ENCODE measurements around the gene TTC13. TPM values are rescaled to one million over a fixed set of nuclear protein-coding genes. Genes with fewer than 3 reads are reported as not detected.

The TTC13 gene
- total RNA-seq, 2 donors from 2014 or later = 12.1 to 12.2 TPM

DNA sequence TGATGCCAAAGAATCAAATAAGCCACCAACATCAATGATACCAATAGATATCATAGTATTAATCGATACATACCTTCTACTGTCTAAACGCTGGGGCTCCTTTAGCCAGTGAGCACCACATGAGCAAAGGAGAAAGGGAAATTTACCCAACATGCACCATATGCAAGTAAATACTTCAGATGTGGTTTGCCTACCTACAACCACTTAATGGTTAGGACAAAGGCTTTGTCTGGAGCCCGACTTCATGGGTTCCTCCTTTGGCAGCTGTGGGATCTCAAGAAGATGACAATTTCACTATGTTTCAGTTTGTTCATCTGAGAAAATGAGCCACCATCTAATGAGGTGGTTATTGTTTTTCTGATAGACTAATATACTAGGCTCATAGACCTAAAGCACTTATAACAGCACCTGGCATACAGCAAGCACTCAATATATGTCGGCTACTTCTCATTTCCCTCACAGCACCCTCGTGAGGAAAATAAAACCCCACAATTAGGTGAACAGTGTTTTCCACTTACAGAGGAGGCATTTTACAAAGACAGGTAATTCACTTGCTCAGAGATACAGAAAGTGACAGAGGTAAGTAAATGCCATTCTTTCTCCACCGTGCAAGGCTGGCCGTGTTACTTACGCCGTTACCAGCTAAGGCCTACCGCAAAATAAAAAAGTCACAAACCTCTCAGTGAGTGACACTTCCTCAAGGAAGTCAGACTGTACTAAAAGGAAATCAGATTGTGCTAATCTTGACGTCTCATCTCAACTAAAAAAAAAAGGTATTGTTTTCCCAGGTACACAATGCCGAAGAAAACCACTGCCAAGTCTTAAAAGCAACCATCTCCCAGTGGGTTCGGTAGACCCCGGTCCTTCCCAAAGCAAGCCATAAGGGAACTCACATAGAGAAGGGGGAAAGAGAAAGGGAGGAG is 1.6 kb downstream of the TTC13 start:
- no peaks in the 10 kb centered on the region for H3K36me3 ChIP-seq
- peak overlapping the region in 1 of 2 donors; percentile 10 for H3K27ac ChIP-seq
- H3K4me3 ChIP-seq = peak overlapping the region in 1 of 2 donors; percentile 74
- H3K9me3 ChIP-seq = no peaks in the 10 kb centered on the region
- no peak for DNase-seq (ENCODE audit: low spot score)
- peaks cover 4% of the 10 kb centered on the region for H3K4me1 ChIP-seq (replicated peaks)
- intact Hi-C loops (cut with DNase I) = no loop called here
- no peaks in the 10 kb centered on the region for H3K27me3 ChIP-seq (replicated peaks; ENCODE audit: insufficient read depth)
- TF ChIP-seq POLR2AphosphoS5 (IDR thresholded peaks at IDR 0.05) (no peak), POLR2A (IDR thresholded peaks at IDR 0.05) (no peak)
- TF ChIP-seq, protein P1, sequence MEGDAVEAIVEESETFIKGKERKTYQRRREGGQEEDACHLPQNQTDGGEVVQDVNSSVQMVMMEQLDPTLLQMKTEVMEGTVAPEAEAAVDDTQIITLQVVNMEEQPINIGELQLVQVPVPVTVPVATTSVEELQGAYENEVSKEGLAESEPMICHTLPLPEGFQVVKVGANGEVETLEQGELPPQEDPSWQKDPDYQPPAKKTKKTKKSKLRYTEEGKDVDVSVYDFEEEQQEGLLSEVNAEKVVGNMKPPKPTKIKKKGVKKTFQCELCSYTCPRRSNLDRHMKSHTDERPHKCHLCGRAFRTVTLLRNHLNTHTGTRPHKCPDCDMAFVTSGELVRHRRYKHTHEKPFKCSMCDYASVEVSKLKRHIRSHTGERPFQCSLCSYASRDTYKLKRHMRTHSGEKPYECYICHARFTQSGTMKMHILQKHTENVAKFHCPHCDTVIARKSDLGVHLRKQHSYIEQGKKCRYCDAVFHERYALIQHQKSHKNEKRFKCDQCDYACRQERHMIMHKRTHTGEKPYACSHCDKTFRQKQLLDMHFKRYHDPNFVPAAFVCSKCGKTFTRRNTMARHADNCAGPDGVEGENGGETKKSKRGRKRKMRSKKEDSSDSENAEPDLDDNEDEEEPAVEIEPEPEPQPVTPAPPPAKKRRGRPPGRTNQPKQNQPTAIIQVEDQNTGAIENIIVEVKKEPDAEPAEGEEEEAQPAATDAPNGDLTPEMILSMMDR (IDR thresholded peaks at IDR 0.05) = no peak
- 50% methylated on average over 14 of the region's 14 CpGs for WGBS

DNA sequence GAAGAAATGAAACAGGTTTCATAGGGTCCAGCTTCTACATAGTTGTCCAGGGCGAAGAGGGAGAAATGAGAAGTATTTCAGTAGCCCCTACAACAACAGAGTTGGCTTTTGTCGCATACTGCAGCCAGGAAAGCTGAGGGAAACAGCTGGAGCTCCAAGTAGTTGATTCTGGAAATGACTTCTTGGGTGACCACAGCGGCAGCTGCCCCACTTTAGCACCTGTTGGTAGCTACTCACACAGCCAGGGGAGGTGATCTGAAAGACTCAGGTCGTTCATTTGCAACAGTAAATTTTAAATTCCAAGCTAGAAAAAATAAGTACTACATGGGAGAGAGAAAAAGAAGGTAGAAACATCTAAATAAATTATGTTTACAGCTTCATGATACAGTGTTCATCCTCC is 2.3 kb downstream of the TTC13 start:
- TF ChIP-seq POLR2AphosphoS5 (IDR thresholded peaks at IDR 0.05) (no peak), POLR2A (IDR thresholded peaks at IDR 0.05) (no peak)
- TF ChIP-seq, protein P1 (IDR thresholded peaks at IDR 0.05) = no peak
- H3K4me1 ChIP-seq (replicated peaks) = peaks cover 4% of the 10 kb centered on the region
- H3K4me3 ChIP-seq = no peak overlapping the region
- no peak for DNase-seq (ENCODE audit: low spot score)
- H3K27me3 ChIP-seq (replicated peaks; ENCODE audit: insufficient read depth) = no peaks in the 10 kb centered on the region
- 91% methylated on average over 4 of the region's 4 CpGs for WGBS
- H3K36me3 ChIP-seq = no peaks in the 10 kb centered on the region
- no peaks in the 10 kb centered on the region for H3K9me3 ChIP-seq
- intact Hi-C loops (cut with DNase I) = no loop called here
- no peak overlapping the region for H3K27ac ChIP-seq

DNA sequence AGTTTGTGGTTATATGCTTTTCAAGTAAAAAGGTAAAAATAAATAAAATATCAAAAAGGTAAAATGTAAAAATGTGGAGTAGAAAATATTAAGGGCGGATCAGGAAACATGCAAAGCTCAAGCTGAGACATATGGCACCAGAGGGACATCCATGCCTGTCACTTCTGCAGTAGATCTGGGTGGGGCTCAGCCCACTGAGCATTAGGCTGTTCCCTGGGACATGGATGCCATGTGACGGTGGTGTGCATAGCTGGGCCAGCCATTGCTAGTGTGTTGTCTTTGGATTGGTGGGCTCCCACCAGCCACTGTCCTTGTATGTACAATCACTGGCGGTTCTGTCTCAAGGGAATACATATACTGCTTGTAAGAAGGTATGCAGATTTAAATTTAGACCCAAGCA is 3.0 kb downstream of the TTC13 start:
- intact Hi-C loops (cut with DNase I) = no loop called here
- no peaks in the 10 kb centered on the region for H3K27me3 ChIP-seq (replicated peaks; ENCODE audit: insufficient read depth)

DNA sequence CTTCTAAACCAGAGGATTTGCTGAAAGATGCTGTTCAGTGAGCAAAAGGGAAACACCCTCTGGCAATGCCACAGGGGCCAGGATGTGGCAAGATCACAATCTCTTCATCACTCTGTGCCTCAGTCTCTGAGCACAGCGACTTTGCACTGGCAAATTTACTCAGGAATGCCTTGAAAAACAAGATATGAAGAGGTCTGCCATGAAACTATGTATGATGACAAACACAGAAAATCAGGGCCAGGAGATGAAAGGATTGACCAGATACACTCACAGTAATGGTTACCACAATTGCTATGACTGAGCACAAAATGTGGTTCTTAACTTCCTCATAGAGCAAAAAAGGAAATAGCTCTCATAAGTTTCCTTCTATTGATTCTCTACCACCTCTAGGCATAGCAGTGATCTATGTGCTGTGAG is 5.8 kb downstream of the TTC13 start:
- intact Hi-C loops (cut with DNase I) = no loop called here
- TF ChIP-seq POLR2AphosphoS5 (IDR thresholded peaks at IDR 0.05) (no peak), POLR2A (IDR thresholded peaks at IDR 0.05) (no peak)
- TF ChIP-seq, protein P1 (IDR thresholded peaks at IDR 0.05) = no peak
- H3K27me3 ChIP-seq (replicated peaks; ENCODE audit: insufficient read depth) = no peaks in the 10 kb centered on the region
- no peak overlapping the region for H3K27ac ChIP-seq
- no peak overlapping the region for H3K4me3 ChIP-seq
- H3K36me3 ChIP-seq = no peaks in the 10 kb centered on the region
- WGBS = 63% methylated on average over 1 of the region's 1 CpG
- no peak for DNase-seq (ENCODE audit: low spot score)
- H3K4me1 ChIP-seq (replicated peaks) = peaks cover 4% of the 10 kb centered on the region
- no peaks in the 10 kb centered on the region for H3K9me3 ChIP-seq

More for the DNA sequence above, 3.0 kb downstream of the TTC13 start:
- no peaks in the 10 kb centered on the region for H3K36me3 ChIP-seq
- no peak overlapping the region for H3K4me3 ChIP-seq
- no peak for DNase-seq (ENCODE audit: low spot score)
- TF ChIP-seq POLR2AphosphoS5 (IDR thresholded peaks at IDR 0.05) = no peak
- WGBS = 81% methylated on average over 3 of the region's 3 CpGs
- H3K27ac ChIP-seq = no peak overlapping the region
- peaks cover 4% of the 10 kb centered on the region for H3K4me1 ChIP-seq (replicated peaks)
- H3K9me3 ChIP-seq = no peaks in the 10 kb centered on the region

DNA sequence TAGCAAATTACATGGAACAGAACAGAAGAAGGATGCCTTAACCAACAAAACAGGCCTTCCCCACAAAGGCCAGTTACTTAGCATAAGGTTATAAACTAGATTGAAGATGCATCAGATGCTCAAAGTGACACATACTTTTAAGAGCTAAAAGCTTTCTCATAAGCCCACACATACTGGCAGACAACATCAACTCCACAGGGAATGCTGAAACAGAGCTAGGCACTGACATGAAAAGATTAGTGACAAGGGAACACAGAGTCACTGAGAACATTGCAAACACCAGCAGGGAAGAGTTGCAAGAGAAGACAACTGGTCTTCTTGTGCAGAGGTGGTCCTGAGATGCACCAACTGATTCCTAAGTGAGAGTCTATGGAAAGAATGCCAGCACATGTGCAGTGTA is 6.9 kb downstream of the TTC13 start:
- intact Hi-C loops (cut with DNase I) = no loop called here

More for the DNA sequence above, 6.9 kb downstream of the TTC13 start:
- no peaks in the 10 kb centered on the region for H3K27me3 ChIP-seq (replicated peaks; ENCODE audit: insufficient read depth)
- no peaks in the 10 kb centered on the region for H3K4me1 ChIP-seq (replicated peaks)
- no peak overlapping the region for H3K27ac ChIP-seq
- no peaks in the 10 kb centered on the region for H3K36me3 ChIP-seq
- TF ChIP-seq, protein P1 (IDR thresholded peaks at IDR 0.05) = no peak
- TF ChIP-seq POLR2A (IDR thresholded peaks at IDR 0.05) = no peak
- no peak for TF ChIP-seq POLR2AphosphoS5 (IDR thresholded peaks at IDR 0.05)
- no peaks in the 10 kb centered on the region for H3K9me3 ChIP-seq
- no peak overlapping the region for H3K4me3 ChIP-seq
- DNase-seq (ENCODE audit: low spot score) = no peak
